Left cardiac atrium (tissue), 4 donors: Measurements from ENCODE around the gene TUFT1. TPM values are rescaled to one million over a fixed set of nuclear protein-coding genes. Genes with fewer than 3 reads are reported as not detected.
A peak's percentile ranks its signal among the peaks of the same experiment; 100 is the strongest.
"Not testable (repeated sequence)": the region's sequence is repeated elsewhere in the genome, so short reads cannot be mapped to it uniquely, and the experiment has no call there.

Experiments used
- ATAC-seq, 2 donors: fragments of 200-7000 bp; cut with Tn5 transposase; one replicate each; pipeline ENCODE4 v1.9.1; 2020; ENCODE audit warnings: mild to moderate bottlenecking in 2 of 2, moderate library complexity in 2 of 2
- DNase-seq: peaks from one replicate; pipeline ENCODE4 v3.0.0-alpha.2; 2020
- intact Hi-C, 2 donors: fragments of 100-400 bp; cut with DNase I; formaldehyde crosslinking; loops; one replicate each; pipeline versions ENCODE4 v1.14.1 to v1.15.1; 2022 to 2023
- total RNA-seq, 2 donors: library from RNA; stranded (reverse); fragmentation: NEBNext Ultra II Directional; extraction: Animal tissue kit (Norgen Biotek cat#: 25700); gene quantifications; one replicate each; pipeline ENCODE4 v1.2.1, GENCODE V29; 2021
- donor health status: DM: no; HTN: yes; CAD: no.
- donor health status: DM: no; HTN: yes; CAD: no; lungs with severe emphysema.
- donor health status: DM: yes; HTN: yes; CAD: no.
- donor health status: Dilated cardiomyopathy.

Gene TUFT1
- total RNA-seq, 2 donors from 2014 or later: 3.9 TPM

GRCh38 chr1:151510957-151511635 lies 29.0 kb upstream of the TUFT1 start, which contains the start of gene CGN:
Gene CGN (plus strand): TSS chr1:151511387. CDS start chr1:151518520, 7,133 bp downstream.
- peak; percentile 98 for ATAC-seq
- peak; percentile 89 for DNase-seq
- intact Hi-C loops: no loop called here

GRCh38 chr1:151511636-151512215 lies 28.4 kb upstream of the TUFT1 start:
- peak; percentile 33 for DNase-seq
- intact Hi-C loops: no loop called here
- ATAC-seq: peak; percentile 13 to 39

DNA sequence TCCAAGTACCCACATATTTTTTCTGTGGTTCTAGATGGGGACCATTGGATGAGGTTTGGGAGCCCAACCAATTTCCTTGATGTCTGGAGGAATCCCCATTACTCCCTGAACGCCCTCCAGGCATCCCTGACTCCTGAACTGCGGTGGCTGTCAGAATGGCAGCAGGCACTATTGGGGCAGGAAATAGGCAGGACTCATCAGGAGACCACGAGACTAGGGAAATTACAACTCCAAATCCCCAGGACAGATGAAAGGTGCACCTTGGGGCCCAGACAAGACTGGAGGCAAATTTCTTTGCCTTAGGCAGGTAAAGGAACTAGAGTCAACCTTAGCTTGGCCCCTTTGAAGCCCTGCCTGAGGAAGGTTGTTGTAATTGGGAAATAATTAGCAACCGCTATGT lies 27.8 kb upstream of the TUFT1 start:
- no peak for DNase-seq
- no peak for ATAC-seq
- intact Hi-C loops: no loop called here

GRCh38 chr1:151512801-151513625 lies 27.1 kb upstream of the TUFT1 start:
- ATAC-seq (no peak), DNase-seq (no peak)
- intact Hi-C loops: no loop called here

- DNase-seq: no peak
- intact Hi-C loops: no loop called here
- peak in 1 of 2 donors; percentile 6 for ATAC-seq
Measured at GRCh38 chr1:151513626-151514121, 26.4 kb upstream of the TUFT1 start.

GRCh38 chr1:151514366-151514765 lies 25.7 kb upstream of the TUFT1 start:
- ATAC-seq (no peak), DNase-seq (no peak)
- intact Hi-C loops: no loop called here

GRCh38 chr1:151515265-151515664 lies 24.8 kb upstream of the TUFT1 start:
- intact Hi-C loops: no loop called here
- ATAC-seq (no peak), DNase-seq (no peak)

DNA sequence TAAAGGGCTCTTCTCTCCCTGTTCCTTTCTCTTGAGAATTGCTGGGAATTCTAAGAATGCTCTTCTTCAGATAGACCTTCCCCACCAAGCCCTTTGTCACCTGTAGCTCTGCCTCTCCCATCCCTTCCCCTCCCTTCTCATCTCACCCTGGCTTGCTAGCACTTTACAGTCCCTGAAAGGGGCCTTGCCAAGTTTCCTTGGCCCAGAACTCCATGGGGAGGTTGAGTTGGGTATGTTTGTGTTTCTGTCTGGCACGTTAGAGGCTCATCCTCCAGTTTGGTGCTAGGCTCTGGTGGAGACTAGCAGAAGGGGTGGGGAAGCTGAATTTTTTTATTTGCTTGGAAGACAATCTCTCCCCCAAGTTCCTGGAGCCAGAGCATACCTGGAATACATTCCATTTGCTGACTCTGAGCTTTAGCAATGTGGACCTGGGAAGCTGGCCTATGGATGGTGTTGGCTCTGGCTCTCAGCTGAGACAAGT lies 24.0 kb upstream of the TUFT1 start:
- DNase-seq: no peak
- intact Hi-C loops: no loop called here
- peak in 1 of 2 donors; percentile 44 for ATAC-seq

DNA sequence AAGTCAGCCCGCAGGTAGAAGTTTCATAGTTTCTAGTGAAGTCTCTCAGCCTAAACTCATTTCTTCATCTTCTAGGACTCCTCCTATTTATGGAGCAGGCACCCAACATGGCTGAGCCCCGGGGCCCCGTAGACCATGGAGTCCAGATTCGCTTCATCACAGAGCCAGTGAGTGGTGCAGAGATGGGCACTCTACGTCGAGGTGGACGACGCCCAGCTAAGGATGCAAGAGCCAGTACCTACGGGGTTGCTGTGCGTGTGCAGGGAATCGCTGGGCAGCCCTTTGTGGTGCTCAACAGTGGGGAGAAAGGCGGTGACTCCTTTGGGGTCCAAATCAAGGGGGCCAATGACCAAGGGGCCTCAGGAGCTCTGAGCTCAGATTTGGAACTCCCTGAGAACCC lies 21.7 kb upstream of the TUFT1 start:
- ATAC-seq: no peak
- intact Hi-C loops: no loop called here
- DNase-seq: no peak

DNA sequence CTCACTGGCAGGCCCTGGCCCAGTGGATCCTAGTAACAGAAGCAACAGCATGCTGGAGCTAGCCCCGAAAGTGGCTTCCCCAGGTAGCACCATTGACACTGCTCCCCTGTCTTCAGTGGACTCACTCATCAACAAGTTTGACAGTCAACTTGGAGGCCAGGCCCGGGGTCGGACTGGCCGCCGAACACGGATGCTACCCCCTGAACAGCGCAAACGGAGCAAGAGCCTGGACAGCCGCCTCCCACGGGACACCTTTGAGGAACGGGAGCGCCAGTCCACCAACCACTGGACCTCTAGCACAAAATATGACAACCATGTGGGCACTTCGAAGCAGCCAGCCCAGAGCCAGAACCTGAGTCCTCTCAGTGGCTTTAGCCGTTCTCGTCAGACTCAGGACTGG lies 21.2 kb upstream of the TUFT1 start:
- intact Hi-C loops: no loop called here
- no peak for DNase-seq
- no peak for ATAC-seq

- intact Hi-C loops: no loop called here
- ATAC-seq: no peak
- DNase-seq: no peak
Measured at GRCh38 chr1:151519667-151520066, 20.4 kb upstream of the TUFT1 start.

GRCh38 chr1:151520359-151520758 lies 19.8 kb upstream of the TUFT1 start:
- intact Hi-C loops: no loop called here
- ATAC-seq: peak in 1 of 2 donors; percentile 13
- DNase-seq: no peak

GRCh38 chr1:151522427-151522826 lies 17.7 kb upstream of the TUFT1 start:
- intact Hi-C loops, DNase-seq, ATAC-seq: not testable (repeated sequence)

DNA sequence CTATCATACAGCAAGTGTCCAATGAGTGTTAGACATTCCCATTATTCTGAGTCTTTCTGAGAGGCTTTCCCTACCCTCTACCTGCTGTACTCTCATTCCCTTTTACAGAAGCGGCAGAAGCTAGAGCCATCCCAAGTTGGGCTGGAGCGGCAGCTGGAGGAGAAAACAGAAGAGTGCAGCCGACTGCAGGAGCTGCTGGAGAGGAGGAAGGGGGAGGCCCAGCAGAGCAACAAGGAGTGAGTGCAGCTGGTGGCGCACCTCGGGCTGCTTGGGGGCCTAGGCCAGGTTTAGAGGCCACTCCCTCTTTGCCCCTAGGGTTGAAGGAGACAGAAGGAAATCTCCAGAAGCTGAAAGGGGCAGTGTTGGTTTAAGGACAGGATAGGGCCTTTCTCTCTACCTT lies 16.8 kb upstream of the TUFT1 start:
- ATAC-seq (no peak), DNase-seq (no peak)
- intact Hi-C loops: no loop called here

- intact Hi-C loops: no loop called here
- DNase-seq (no peak), ATAC-seq (no peak)
Measured at GRCh38 chr1:151524736-151525135, 15.4 kb upstream of the TUFT1 start.

DNA sequence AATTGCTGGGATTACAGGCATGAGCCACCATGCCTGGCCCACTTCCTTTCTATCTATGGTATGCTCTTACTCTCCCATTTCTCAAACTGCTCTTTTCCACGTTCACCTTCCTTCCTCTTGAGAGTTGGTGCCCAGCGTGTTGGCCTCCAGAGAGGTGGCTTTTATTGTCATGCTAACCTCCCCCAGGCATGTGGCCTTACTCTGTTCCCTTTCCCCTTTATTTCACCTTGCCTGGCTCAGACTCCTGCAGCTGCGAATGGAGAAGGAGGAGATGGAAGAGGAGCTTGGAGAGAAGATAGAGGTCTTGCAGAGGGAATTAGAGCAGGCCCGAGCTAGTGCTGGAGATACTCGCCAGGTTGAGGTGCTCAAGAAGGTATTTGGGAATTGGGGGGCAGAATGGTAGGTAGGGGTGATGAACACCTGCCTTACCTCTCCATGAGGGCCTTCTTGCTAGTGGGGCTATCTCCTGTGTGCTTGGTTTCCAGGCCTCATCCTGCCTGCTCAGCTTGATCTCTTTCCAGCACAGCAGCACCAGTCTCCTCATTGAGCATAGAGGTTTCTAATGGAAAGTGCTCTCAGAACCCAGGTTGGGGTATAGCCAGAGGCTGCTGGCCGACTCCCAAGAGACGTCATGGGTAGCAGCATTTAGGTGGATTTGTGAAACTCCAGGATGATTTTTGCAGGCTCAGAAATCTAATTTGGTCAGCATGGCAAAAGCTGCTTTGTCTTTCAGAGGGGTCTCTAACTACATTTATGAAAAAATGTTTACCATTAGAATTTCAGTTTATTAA lies 13.2 kb upstream of the TUFT1 start:
- ATAC-seq: no peak
- intact Hi-C loops: no loop called here
- no peak for DNase-seq

DNA sequence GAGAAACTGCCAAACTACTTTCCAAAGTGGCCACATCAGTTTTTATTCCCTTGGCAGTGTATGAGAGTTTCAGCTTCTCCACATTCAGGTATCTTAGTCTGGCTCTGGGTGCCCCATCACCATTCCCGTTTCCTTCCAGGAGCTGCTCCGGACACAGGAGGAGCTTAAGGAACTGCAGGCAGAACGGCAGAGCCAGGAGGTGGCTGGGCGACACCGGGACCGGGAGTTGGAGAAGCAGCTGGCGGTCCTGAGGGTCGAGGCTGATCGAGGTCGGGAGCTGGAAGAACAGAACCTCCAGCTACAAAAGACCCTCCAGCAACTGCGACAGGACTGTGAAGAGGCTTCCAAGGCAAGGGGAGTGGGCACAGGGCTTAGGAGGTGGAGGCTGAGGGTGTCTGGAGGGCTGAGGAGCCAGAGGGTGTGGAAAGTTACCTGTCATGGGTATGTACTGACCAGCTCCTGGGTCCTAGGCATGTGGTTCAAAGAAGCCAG lies 10.9 kb upstream of the TUFT1 start:
- intact Hi-C loops: no loop called here
- no peak for DNase-seq
- ATAC-seq: no peak

DNA sequence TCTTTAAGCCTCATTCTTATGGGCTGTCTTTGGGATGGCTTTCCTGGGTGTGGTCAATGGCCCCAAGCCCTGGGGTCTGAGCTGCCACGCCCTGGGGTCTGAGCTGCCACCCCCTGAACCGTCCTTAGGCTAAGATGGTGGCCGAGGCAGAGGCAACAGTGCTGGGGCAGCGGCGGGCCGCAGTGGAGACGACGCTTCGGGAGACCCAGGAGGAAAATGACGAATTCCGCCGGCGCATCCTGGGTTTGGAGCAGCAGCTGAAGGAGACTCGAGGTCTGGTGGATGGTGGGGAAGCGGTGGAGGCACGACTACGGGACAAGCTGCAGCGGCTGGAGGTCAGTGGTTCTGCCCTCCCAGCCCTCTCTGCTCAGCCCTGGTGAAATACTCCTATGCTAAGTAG lies 10.3 kb upstream of the TUFT1 start:
- intact Hi-C loops: no loop called here
- DNase-seq (no peak), ATAC-seq (no peak)

- intact Hi-C loops: no loop called here
- ATAC-seq (no peak), DNase-seq (no peak)
Measured at GRCh38 chr1:151530461-151530860, 9.6 kb upstream of the TUFT1 start.
